ENCODE measurements around the gene GHITM.
"Not testable (repeated sequence)": the region's sequence is repeated elsewhere in the genome, so short reads cannot be mapped to it uniquely, and the experiment has no call there.

The GHITM gene

GRCh38 chr10:84114088-84114667 is 25.1 kb upstream of the GHITM start:
- DNase-seq (ENCODE audit: low read depth) = no peak
- no peak overlapping the region for H3K4me3 ChIP-seq (ENCODE audit: low read length)
- TF ChIP-seq CTCF (conservative IDR thresholded peaks at IDR 0.05; ENCODE audit: low read depth, low read length) = peak; percentile 49

- H3K4me3 ChIP-seq (ENCODE audit: low read length); DNase-seq (ENCODE audit: low read depth): not testable (repeated sequence)
These were observed 22.1 kb upstream of the GHITM start for GRCh38 chr10:84117204-84117603.

- no peak for TF ChIP-seq CTCF (conservative IDR thresholded peaks at IDR 0.05; ENCODE audit: low read depth, low read length)
- H3K4me3 ChIP-seq (ENCODE audit: low read length) = no peak overlapping the region
- no peak for DNase-seq (ENCODE audit: low read depth)
These were observed 21.5 kb upstream of the GHITM start for GRCh38 chr10:84117686-84118394.

GRCh38 chr10:84118395-84119006 is 20.8 kb upstream of the GHITM start:
- DNase-seq (ENCODE audit: low read depth) = no peak

GRCh38 chr10:84123362-84123761 is 15.9 kb upstream of the GHITM start:
- DNase-seq (ENCODE audit: low read depth) = no peak
- no peak for TF ChIP-seq CTCF (conservative IDR thresholded peaks at IDR 0.05; ENCODE audit: low read depth, low read length)
- H3K4me3 ChIP-seq (ENCODE audit: low read length) = no peak overlapping the region

More at GRCh38 chr10:84118395-84119006, 20.8 kb upstream of the GHITM start:
- no peak overlapping the region for H3K4me3 ChIP-seq (ENCODE audit: low read length)
- TF ChIP-seq CTCF (conservative IDR thresholded peaks at IDR 0.05; ENCODE audit: low read depth, low read length) = no peak

- DNase-seq (ENCODE audit: low read depth); H3K4me3 ChIP-seq (ENCODE audit: low read length): not testable (repeated sequence)
These were observed 13.2 kb upstream of the GHITM start for GRCh38 chr10:84125910-84126784.

GRCh38 chr10:84126785-84127167 is 12.5 kb upstream of the GHITM start:
- no peak for TF ChIP-seq CTCF (conservative IDR thresholded peaks at IDR 0.05; ENCODE audit: low read depth, low read length)
- DNase-seq (ENCODE audit: low read depth) = no peak
- H3K4me3 ChIP-seq (ENCODE audit: low read length) = no peak overlapping the region
